HuH-7.5 (cell line): ENCODE results near the gene SOCS1.
"Not testable (repeated sequence)": the region's sequence is repeated elsewhere in the genome, so short reads cannot be mapped to it uniquely, and the experiment has no call there.

Experiments used
- DNase-seq: peaks from one replicate; pipeline ENCODE4 v3.0.0; 2011; ENCODE audit warnings: low spot score

Gene SOCS1

GRCh38 chr16:11224894-11225676 lies 30.9 kb downstream of the SOCS1 start:
- no peak for DNase-seq

GRCh38 chr16:11224096-11224893 lies 31.7 kb downstream of the SOCS1 start:
- DNase-seq, result no peak

- DNase-seq, result not testable (repeated sequence)
Observed at GRCh38 chr16:11220507-11220906, 35.5 kb downstream of the SOCS1 start.

- no peak for DNase-seq
Observed at GRCh38 chr16:11219178-11219577, 36.8 kb downstream of the SOCS1 start.

GRCh38 chr16:11218604-11218962 lies 37.4 kb downstream of the SOCS1 start:
- DNase-seq, result no peak

- DNase-seq, result no peak
Observed at GRCh38 chr16:11217651-11218603, 38.1 kb downstream of the SOCS1 start.

- DNase-seq, result no peak
Observed at GRCh38 chr16:11215935-11216556, 40.0 kb downstream of the SOCS1 start.

- no peak for DNase-seq
Observed at GRCh38 chr16:11213799-11214198, 42.2 kb downstream of the SOCS1 start.

- DNase-seq, result no peak
Observed at GRCh38 chr16:11213373-11213772, 42.6 kb downstream of the SOCS1 start.

- no peak for DNase-seq
Observed at GRCh38 chr16:11212798-11213196, 43.2 kb downstream of the SOCS1 start.

GRCh38 chr16:11211977-11212797 lies 43.8 kb downstream of the SOCS1 start:
- DNase-seq, result no peak

- DNase-seq, result no peak
Observed at GRCh38 chr16:11211061-11211976, 44.7 kb downstream of the SOCS1 start.

GRCh38 chr16:11210260-11210659 lies 45.7 kb downstream of the SOCS1 start:
- DNase-seq, result no peak

GRCh38 chr16:11208916-11209665 lies 46.9 kb downstream of the SOCS1 start:
- no peak for DNase-seq

- DNase-seq, result no peak
Observed at GRCh38 chr16:11207646-11208045, 48.4 kb downstream of the SOCS1 start.

- DNase-seq, result no peak
Observed at GRCh38 chr16:11205754-11206581, 50.0 kb downstream of the SOCS1 start.

- DNase-seq, result no peak
Observed at GRCh38 chr16:11205065-11205699, 50.8 kb downstream of the SOCS1 start.
